SU-DHL-6 (cell line): ENCODE results near the gene TRAIP.
"Not testable (repeated sequence)": the region's sequence is repeated elsewhere in the genome, so short reads cannot be mapped to it uniquely, and the experiment has no call there.

Experiments used
- H2AFZ ChIP-seq: fragments of 200-600 bp; sonication (generic); 2 replicates; pipeline ENCODE4 v1.6.1; 2014; ENCODE audit warnings: low read depth, mild to moderate bottlenecking, moderate library complexity, mixed read lengths, antibody characterized with exemption, low read length; ENCODE audit not compliant: severe bottlenecking
- H3F3A ChIP-seq: fragments of 200-600 bp; shearing (Covaris generic); 2 replicates; pipeline ENCODE4 v1.6.0; 2016; ENCODE audit warnings: antibody characterized with exemption, mild to moderate bottlenecking; ENCODE audit not compliant: insufficient read depth
- H3K27ac ChIP-seq: fragments of 200-600 bp; sonication (generic); 2 replicates; pipeline ENCODE4 v1.5.1; 2016; ENCODE audit warnings: low read depth, mild to moderate bottlenecking, low read length, moderate library complexity, mixed read lengths
- H3K27me3 ChIP-seq: fragments of 200-600 bp; sonication (generic), shearing (Covaris generic); 2 replicates; pipeline ENCODE4 v1.6.0; 2014; ENCODE audit warnings: mild to moderate bottlenecking, low read length
- H3K36me3 ChIP-seq: fragments of 200-600 bp; sonication (generic); 2 replicates; pipeline ENCODE4 v1.6.1; 2014; ENCODE audit warnings: mild to moderate bottlenecking, low read length, mixed read lengths
- H3K4me2 ChIP-seq: fragments of 300-600, 200-600 bp; shearing (Covaris generic), sonication (generic); 2 replicates; pipeline ENCODE4 v1.6.0; 2014; ENCODE audit warnings: low read length, low read depth, mild to moderate bottlenecking; ENCODE audit not compliant: poor library complexity, severe bottlenecking
- H3K4me3 ChIP-seq: fragments of 200-600 bp; sonication (generic); 2 replicates; pipeline ENCODE4 v1.5.1; 2014; ENCODE audit warnings: antibody characterized with exemption, low read length, mild to moderate bottlenecking, mixed read lengths; ENCODE audit not compliant: insufficient read depth, poor library complexity, severe bottlenecking
- H3K79me2 ChIP-seq: fragments of 200-600 bp; sonication (generic); 2 replicates; pipeline ENCODE4 v1.6.1; 2014; ENCODE audit warnings: mild to moderate bottlenecking, low read length, moderate library complexity; ENCODE audit not compliant: insufficient read depth
- H3K9ac ChIP-seq: fragments of 200-600 bp; sonication (generic); 2 replicates; pipeline ENCODE4 v1.7.0; 2014; ENCODE audit warnings: mild to moderate bottlenecking, low read length
- H3K9me2 ChIP-seq: fragments of 200-600 bp; sonication (generic); replicated peaks from 2 replicates; pipeline ENCODE4 v1.6.1; 2014; ENCODE audit warnings: low read length; ENCODE audit not compliant: insufficient read depth
- H3K9me3 ChIP-seq: fragments of 200-600 bp; sonication (generic); 2 replicates; pipeline ENCODE4 v1.6.1; 2014; ENCODE audit warnings: low read length, mixed read lengths; ENCODE audit not compliant: insufficient read depth
- H4K20me1 ChIP-seq: fragments of 200-600 bp; sonication (generic); 2 replicates; pipeline ENCODE4 v1.6.1; 2014; ENCODE audit warnings: low read depth, mild to moderate bottlenecking, antibody characterized with exemption, low read length, moderate library complexity, mixed read lengths
- CTCF ChIP-seq: fragments of 200-600 bp; sonication (generic); IDR thresholded peaks from one replicate; pipeline ENCODE4 v1.5.1; 2017; ENCODE audit warnings: antibody characterized with exemption, mild to moderate bottlenecking, low read length, moderate library complexity; ENCODE audit not compliant: insufficient read depth, poor library complexity, severe bottlenecking
- EZH2phosphoT487 ChIP-seq: fragments of 200-600 bp; sonication (generic), shearing (Covaris generic); conservative IDR thresholded peaks from 2 replicates; pipeline ENCODE4 v1.6.1; 2018; ENCODE audit warnings: mild to moderate bottlenecking, antibody characterized with exemption, low read length, moderate library complexity, mixed read lengths

Gene TRAIP

GRCh38 chr3:49856181-49857005 is at the start of gene TRAIP:
Gene TRAIP (minus strand): TSS chr3:49856564. CDS start chr3:49856453, 111 bp downstream.
- H3K79me2 ChIP-seq: peaks cover 29% of the 10 kb centered on the region
- H3K27me3 ChIP-seq: no peaks in the 10 kb centered on the region
- peak within 1 kb of the TSS; percentile 74 for H3K9ac ChIP-seq
- no peaks in the 10 kb centered on the region for H3K36me3 ChIP-seq
- no peaks in the 10 kb centered on the region for H4K20me1 ChIP-seq
- peak within 1 kb of the TSS; percentile 82 for H3K4me3 ChIP-seq
- H3F3A ChIP-seq: no peaks in the 10 kb centered on the region
- TF ChIP-seq EZH2phosphoT487 (no peak), CTCF (no peak)
- peak within 1 kb of the TSS; percentile 77 for H2AFZ ChIP-seq
- H3K27ac ChIP-seq: no peak within 1 kb of the TSS
- H3K9me2 ChIP-seq: no peaks in the 10 kb centered on the region
- H3K4me2 ChIP-seq: peak within 1 kb of the TSS; percentile 85
- H3K9me3 ChIP-seq: no peaks in the 10 kb centered on the region

GRCh38 chr3:49904448-49904847 is 48.1 kb upstream of the TRAIP start:
- H3F3A ChIP-seq, H3K79me2 ChIP-seq, H2AFZ ChIP-seq, H3K36me3 ChIP-seq, H3K4me3 ChIP-seq, H3K9me2 ChIP-seq, H3K27me3 ChIP-seq, H4K20me1 ChIP-seq, H3K9me3 ChIP-seq, H3K27ac ChIP-seq: not testable (repeated sequence)
- Histone ChIP-seq H3K4me2 (peak overlapping the region; percentile 70), H3K9ac (peak overlapping the region; percentile 62)

- no peaks in the 10 kb centered on the region for H3F3A ChIP-seq
- peak within 1 kb of the TSS; percentile 61 for H2AFZ ChIP-seq
- peak within 1 kb of the TSS; percentile 50 for H3K4me3 ChIP-seq
- H3K9me3 ChIP-seq: no peaks in the 10 kb centered on the region
- no peak for TF ChIP-seq CTCF
- no peak for TF ChIP-seq EZH2phosphoT487
- H3K4me2 ChIP-seq: peak within 1 kb of the TSS; percentile 70
- no peaks in the 10 kb centered on the region for H3K36me3 ChIP-seq
- no peaks in the 10 kb centered on the region for H4K20me1 ChIP-seq
- no peaks in the 10 kb centered on the region for H3K79me2 ChIP-seq
- peak within 1 kb of the TSS; percentile 62 for H3K9ac ChIP-seq
- H3K27me3 ChIP-seq: no peaks in the 10 kb centered on the region
- H3K27ac ChIP-seq: peak within 1 kb of the TSS; percentile 13; the same call in 1 of the 2 replicates
- H3K9me2 ChIP-seq: no peaks in the 10 kb centered on the region
These were observed 47.4 kb upstream of the TRAIP start, which contains the start of gene MST1R for GRCh38 chr3:49903451-49904424. Gene MST1R (minus strand): TSS chr3:49903873. CDS start chr3:49903609, 264 bp downstream.
